IMR-90 (cell line): ENCODE data around the gene AKAP9.
A peak's percentile ranks its signal among the peaks of the same experiment; 100 is the strongest.

Source experiments
- BHLHE40 ChIP-seq: fragments of 150-350 bp; IDR thresholded peaks from 2 replicates; pipeline ENCODE4 v1.6.1; 2016; ENCODE audit warnings: mild to moderate bottlenecking, low read depth, low read length
- CHD1 ChIP-seq: IDR thresholded peaks from 2 replicates; pipeline ENCODE4 v1.6.1; 2012; ENCODE audit warnings: low read depth, low read length, improper control_type of control experiment
- MAZ ChIP-seq: IDR thresholded peaks from 2 replicates; pipeline ENCODE4 v1.6.1; 2012; ENCODE audit warnings: low read depth, mild to moderate bottlenecking, low read length, improper control_type of control experiment, moderate library complexity, borderline replicate concordance
- MXI1 ChIP-seq: IDR thresholded peaks from 2 replicates; pipeline ENCODE4 v1.6.1; 2012; ENCODE audit warnings: low read depth, mild to moderate bottlenecking, low read length, moderate library complexity, borderline replicate concordance
- POLR2A ChIP-seq: IDR thresholded peaks from 2 replicates; pipeline ENCODE4 v1.6.1; 2012; ENCODE audit warnings: mild to moderate bottlenecking, low read depth, low read length
- RAD21 ChIP-seq: IDR thresholded peaks from 2 replicates; pipeline ENCODE4 v1.6.1; 2012; ENCODE audit warnings: low read length, improper control_type of control experiment
- RCOR1 ChIP-seq: IDR thresholded peaks from 2 replicates; pipeline ENCODE4 v1.6.1; 2012; ENCODE audit warnings: mild to moderate bottlenecking, low read length, improper control_type of control experiment; ENCODE audit not compliant: insufficient replicate concordance
- RFX5 ChIP-seq: IDR thresholded peaks from 2 replicates; pipeline ENCODE4 v1.8.0; 2012; ENCODE audit warnings: low read depth, mild to moderate bottlenecking, low read length, moderate library complexity
- SMC3 ChIP-seq: fragments of 150-350 bp; IDR thresholded peaks from 2 replicates; pipeline ENCODE4 v1.6.1; 2016; ENCODE audit warnings: low read depth, mild to moderate bottlenecking, antibody characterized with exemption, low read length, moderate library complexity
- TF ChIP-seq, protein P1 (sequence below): fragments of 150-350 bp; IDR thresholded peaks from 2 replicates; pipeline ENCODE4 v1.6.1; 2017; ENCODE audit warnings: mild to moderate bottlenecking, antibody characterized with exemption, low read length, low read depth
- TF ChIP-seq, protein P2 (sequence below): conservative IDR thresholded peaks from 2 replicates; pipeline ENCODE4 v1.5.1; 2012; ENCODE audit warnings: mild to moderate bottlenecking, low read depth, low read length, improper control_type of control experiment
- TF ChIP-seq, protein P3 (sequence below): fragments of 150-350 bp; IDR thresholded peaks from 2 replicates; pipeline ENCODE4 v1.6.1; 2016; ENCODE audit warnings: low read depth, mild to moderate bottlenecking, low read length, moderate library complexity, borderline replicate concordance

DNA sequence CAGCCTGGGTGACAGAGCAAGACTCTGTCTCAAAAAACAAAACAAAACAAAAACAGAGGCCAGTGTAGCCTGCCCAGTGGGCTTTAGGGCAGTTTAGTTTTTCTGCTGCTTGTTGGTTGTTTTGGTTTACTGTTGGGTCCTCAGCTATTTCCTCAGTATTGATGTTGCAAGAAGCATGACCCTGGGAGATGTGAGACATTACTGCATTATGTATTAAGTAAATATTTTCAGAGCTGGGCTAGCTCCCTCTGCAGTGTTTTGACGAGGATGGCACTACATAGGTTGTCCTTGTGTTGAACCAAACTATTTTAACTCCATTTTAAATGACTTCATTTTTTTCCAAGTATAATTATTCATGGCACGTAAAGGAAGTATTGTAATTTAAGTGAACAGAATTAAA, 4.8 kb downstream of the AKAP9 start:
- no peak for TF ChIP-seq RCOR1
- TF ChIP-seq, protein P1, sequence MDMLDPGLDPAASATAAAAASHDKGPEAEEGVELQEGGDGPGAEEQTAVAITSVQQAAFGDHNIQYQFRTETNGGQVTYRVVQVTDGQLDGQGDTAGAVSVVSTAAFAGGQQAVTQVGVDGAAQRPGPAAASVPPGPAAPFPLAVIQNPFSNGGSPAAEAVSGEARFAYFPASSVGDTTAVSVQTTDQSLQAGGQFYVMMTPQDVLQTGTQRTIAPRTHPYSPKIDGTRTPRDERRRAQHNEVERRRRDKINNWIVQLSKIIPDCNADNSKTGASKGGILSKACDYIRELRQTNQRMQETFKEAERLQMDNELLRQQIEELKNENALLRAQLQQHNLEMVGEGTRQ = no peak
- TF ChIP-seq, protein P2, sequence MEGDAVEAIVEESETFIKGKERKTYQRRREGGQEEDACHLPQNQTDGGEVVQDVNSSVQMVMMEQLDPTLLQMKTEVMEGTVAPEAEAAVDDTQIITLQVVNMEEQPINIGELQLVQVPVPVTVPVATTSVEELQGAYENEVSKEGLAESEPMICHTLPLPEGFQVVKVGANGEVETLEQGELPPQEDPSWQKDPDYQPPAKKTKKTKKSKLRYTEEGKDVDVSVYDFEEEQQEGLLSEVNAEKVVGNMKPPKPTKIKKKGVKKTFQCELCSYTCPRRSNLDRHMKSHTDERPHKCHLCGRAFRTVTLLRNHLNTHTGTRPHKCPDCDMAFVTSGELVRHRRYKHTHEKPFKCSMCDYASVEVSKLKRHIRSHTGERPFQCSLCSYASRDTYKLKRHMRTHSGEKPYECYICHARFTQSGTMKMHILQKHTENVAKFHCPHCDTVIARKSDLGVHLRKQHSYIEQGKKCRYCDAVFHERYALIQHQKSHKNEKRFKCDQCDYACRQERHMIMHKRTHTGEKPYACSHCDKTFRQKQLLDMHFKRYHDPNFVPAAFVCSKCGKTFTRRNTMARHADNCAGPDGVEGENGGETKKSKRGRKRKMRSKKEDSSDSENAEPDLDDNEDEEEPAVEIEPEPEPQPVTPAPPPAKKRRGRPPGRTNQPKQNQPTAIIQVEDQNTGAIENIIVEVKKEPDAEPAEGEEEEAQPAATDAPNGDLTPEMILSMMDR = peak; percentile 41
- TF ChIP-seq RFX5 = no peak
- TF ChIP-seq RAD21 = no peak
- no peak for TF ChIP-seq CHD1
- TF ChIP-seq POLR2A = no peak
- no peak for TF ChIP-seq BHLHE40
- no peak for TF ChIP-seq SMC3
- TF ChIP-seq, protein P3, sequence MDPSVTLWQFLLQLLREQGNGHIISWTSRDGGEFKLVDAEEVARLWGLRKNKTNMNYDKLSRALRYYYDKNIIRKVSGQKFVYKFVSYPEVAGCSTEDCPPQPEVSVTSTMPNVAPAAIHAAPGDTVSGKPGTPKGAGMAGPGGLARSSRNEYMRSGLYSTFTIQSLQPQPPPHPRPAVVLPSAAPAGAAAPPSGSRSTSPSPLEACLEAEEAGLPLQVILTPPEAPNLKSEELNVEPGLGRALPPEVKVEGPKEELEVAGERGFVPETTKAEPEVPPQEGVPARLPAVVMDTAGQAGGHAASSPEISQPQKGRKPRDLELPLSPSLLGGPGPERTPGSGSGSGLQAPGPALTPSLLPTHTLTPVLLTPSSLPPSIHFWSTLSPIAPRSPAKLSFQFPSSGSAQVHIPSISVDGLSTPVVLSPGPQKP = no peak
- TF ChIP-seq MAZ = no peak
- TF ChIP-seq MXI1 = no peak
